ENCODE results near the gene GNG12. TPM values are rescaled to one million over a fixed set of nuclear protein-coding genes. Genes with fewer than 3 reads are reported as not detected.
"Not testable (repeated sequence)": the region's sequence is repeated elsewhere in the genome, so short reads cannot be mapped to it uniquely, and the experiment has no call there.

The GNG12 gene
- total and polyA plus RNA-seq, 2 experiments from 2014 or later = 25.4 to 33.9 TPM

DNA sequence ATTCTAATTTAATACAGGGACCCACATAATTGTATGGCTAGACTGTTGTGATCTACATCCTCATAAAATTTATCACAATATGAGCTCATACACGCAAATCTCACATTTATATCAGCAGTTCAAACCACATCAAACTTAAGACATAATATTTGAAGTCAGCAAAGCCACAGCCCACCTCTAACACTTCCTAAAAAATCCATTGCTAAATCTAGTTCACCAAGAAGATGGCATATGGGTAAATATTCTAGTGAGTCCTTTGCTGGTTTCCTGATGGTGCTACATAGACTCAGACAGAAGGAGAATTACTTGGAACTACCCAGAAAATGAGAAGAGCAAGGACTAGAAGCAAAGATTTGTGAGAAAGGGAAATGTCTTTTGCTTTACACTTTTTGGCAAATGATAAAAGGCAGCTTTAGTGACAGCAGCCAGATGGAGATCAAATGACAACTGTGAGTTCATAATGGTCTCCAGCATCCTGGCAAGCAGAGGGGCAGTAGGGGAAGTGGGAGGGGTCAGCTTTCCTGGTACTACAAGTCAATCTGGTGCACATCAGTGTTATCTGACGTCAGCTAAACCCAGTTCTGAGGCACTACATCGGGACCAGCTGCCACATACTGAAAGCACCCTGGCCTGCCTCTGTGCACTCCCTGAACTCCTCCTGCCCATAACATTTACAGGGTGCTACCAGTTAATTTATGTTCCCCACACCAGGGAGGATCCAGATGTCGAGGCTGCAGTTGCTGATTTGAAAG, 158.8 kb downstream of the GNG12 start:
- H3K27ac ChIP-seq = no peak overlapping the region
- TF ChIP-seq, protein P1, sequence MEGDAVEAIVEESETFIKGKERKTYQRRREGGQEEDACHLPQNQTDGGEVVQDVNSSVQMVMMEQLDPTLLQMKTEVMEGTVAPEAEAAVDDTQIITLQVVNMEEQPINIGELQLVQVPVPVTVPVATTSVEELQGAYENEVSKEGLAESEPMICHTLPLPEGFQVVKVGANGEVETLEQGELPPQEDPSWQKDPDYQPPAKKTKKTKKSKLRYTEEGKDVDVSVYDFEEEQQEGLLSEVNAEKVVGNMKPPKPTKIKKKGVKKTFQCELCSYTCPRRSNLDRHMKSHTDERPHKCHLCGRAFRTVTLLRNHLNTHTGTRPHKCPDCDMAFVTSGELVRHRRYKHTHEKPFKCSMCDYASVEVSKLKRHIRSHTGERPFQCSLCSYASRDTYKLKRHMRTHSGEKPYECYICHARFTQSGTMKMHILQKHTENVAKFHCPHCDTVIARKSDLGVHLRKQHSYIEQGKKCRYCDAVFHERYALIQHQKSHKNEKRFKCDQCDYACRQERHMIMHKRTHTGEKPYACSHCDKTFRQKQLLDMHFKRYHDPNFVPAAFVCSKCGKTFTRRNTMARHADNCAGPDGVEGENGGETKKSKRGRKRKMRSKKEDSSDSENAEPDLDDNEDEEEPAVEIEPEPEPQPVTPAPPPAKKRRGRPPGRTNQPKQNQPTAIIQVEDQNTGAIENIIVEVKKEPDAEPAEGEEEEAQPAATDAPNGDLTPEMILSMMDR (IDR thresholded peaks at IDR 0.05; ENCODE audit: low read depth, low read length) = no peak
- H3K9me3 ChIP-seq (ENCODE audit: low read depth) = no peaks in the 10 kb centered on the region
- no peak overlapping the region for H3K4me3 ChIP-seq
- H3K36me3 ChIP-seq = no peaks in the 10 kb centered on the region
- H3K27me3 ChIP-seq = peaks cover 12% of the 10 kb centered on the region
- H3K4me1 ChIP-seq (ENCODE audit: low read depth) = no peaks in the 10 kb centered on the region
- DNase-seq (ENCODE audit: low read depth in 1 of 2, low spot score in 1 of 2) = peak in 1 of 2 donors; percentile 67

DNA sequence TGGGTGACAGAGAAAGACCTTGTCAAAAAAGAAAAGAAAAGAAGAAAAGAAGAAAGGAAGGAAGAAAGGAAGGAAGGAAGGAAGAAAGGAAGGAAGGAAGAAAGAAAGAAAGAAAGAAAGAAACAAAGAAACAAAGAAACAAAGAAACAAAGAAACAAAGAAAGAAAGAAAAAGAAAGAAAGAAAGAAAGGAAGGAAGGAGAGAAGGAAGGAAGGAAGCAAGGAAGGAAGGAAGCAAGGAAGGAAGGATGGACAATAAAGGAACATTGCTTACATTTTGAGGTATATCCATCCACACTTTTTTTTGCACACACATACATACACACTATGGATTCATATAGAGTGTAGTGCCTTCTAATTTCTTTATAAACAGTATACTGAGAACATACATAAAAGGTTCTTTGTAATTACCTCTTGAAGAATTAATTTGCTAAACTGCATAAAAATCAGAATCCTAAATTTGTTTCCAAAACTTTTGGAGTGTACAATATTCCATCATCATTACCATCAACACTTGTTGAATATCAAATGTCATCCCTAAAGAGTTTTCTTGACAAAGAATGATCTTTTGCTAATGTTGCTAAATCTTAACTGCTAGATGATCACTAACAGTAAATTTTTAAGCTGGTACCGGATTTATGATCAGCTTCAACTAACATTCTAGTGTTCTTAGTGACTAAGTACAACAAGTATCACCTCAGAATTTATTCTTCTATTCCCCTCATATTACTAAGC, 159.6 kb downstream of the GNG12 start:
- Histone ChIP-seq H3K27me3 (peaks cover 12% of the 10 kb centered on the region), H3K9me3 (ENCODE audit: low read depth) (no peaks in the 10 kb centered on the region), H3K36me3 (no peaks in the 10 kb centered on the region), H3K4me3 (no peak overlapping the region), H3K4me1 (ENCODE audit: low read depth) (no peaks in the 10 kb centered on the region), H3K27ac (no peak overlapping the region)
- TF ChIP-seq, protein P1 (IDR thresholded peaks at IDR 0.05; ENCODE audit: low read depth, low read length) = no peak
- no peak for DNase-seq (ENCODE audit: low read depth in 1 of 2, low spot score in 1 of 2)

DNA sequence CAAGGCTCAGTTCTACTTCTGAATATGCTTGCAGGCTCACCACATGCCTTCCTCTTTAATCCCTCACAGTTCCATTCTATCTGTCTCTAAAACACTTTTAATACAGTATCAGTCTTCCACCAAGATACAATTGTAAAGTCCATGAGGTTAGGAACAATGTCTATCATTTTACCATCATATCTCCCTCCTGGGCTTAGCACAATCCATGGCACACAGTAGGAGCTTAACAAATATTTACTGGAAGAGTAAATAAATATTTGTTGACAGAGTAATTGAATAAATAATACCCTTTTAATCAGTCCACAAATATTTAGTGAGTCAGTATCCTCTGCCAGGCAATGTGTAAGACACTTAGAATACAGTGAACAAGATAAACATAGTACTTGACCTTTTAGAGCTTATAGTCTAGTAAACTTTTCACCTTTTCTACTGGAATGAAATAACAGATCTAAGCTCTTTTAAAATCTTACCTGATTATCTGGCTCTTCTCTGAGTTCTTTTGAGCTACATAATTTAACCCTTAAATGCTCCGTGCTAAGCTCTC, 160.9 kb downstream of the GNG12 start:
- H3K27ac ChIP-seq = no peak overlapping the region
- H3K4me1 ChIP-seq (ENCODE audit: low read depth) = no peaks in the 10 kb centered on the region
- H3K27me3 ChIP-seq = peaks cover 12% of the 10 kb centered on the region
- no peak for DNase-seq (ENCODE audit: low read depth in 1 of 2, low spot score in 1 of 2)
- H3K9me3 ChIP-seq (ENCODE audit: low read depth) = no peaks in the 10 kb centered on the region
- TF ChIP-seq, protein P1 (IDR thresholded peaks at IDR 0.05; ENCODE audit: low read depth, low read length) = no peak
- no peak overlapping the region for H3K4me3 ChIP-seq
- H3K36me3 ChIP-seq = no peaks in the 10 kb centered on the region

DNA sequence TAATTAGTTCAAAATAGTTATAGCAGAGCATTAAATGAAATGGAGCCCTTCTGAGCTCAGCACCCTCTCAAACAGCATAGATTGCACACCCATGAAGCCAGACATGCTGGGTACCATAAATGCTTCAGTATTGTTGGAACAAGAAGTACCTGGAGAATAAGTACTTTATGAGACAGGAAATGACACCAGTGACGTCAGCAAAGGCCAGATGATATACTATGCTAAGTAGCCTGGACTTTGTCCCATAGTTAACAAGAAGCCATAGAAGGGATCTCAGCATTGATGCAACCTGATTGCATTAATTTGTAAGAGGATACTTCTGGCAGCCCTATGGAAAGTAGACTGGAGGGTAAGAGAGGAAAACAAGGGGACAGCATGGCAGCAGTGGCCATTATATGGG, 164.6 kb downstream of the GNG12 start:
- no peaks in the 10 kb centered on the region for H3K9me3 ChIP-seq (ENCODE audit: low read depth)
- H3K27ac ChIP-seq = no peak overlapping the region
- H3K36me3 ChIP-seq = no peaks in the 10 kb centered on the region
- TF ChIP-seq, protein P1 (IDR thresholded peaks at IDR 0.05; ENCODE audit: low read depth, low read length) = no peak
- peak in 1 of 2 donors; percentile 14 for DNase-seq (ENCODE audit: low read depth in 1 of 2, low spot score in 1 of 2)
- H3K27me3 ChIP-seq = peaks cover 12% of the 10 kb centered on the region
- no peaks in the 10 kb centered on the region for H3K4me1 ChIP-seq (ENCODE audit: low read depth)
- no peak overlapping the region for H3K4me3 ChIP-seq

DNA sequence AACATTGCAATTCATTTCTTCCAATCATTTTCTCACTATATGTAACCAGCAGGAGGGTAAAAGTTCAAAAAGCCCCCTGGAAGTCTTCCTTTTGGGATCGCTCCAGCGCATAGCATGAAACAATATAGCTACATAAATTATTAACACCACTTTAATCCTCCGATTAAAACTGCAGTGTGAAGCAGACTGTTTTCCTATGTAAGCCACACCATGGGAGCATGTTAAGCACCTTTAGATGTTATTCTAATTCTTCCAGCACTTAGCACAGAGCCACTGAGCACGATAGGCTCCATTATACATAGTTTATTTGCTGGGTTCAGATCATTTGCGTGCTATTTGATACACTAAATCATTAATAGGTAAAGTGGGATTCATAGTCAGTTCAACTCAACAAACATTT, 166.6 kb downstream of the GNG12 start:
- no peak for DNase-seq (ENCODE audit: low read depth in 1 of 2, low spot score in 1 of 2)
- Histone ChIP-seq H3K4me1 (ENCODE audit: low read depth) (no peaks in the 10 kb centered on the region), H3K27me3 (peaks cover 12% of the 10 kb centered on the region), H3K4me3 (no peak overlapping the region), H3K36me3 (no peaks in the 10 kb centered on the region), H3K9me3 (ENCODE audit: low read depth) (no peaks in the 10 kb centered on the region), H3K27ac (no peak overlapping the region)
- TF ChIP-seq, protein P1 (IDR thresholded peaks at IDR 0.05; ENCODE audit: low read depth, low read length) = no peak

DNA sequence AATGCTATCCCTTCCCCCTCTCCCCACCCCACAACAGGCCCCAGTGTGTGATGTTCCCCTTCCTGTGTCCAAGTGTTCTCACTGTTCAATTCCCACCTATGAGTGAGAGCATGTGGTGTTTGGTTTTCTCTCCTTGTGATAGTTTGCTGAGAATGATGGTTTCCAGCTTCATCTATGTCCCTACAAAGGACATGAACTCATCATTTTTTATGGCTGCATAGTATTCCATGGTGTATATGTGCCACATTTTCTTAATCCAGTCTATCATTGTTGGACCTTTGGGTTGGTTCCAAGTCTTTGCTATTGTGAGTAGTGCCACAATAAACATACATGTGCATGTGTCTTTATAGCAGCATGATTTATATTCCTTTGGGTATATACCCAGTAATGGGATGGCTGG, 168.0 kb downstream of the GNG12 start:
- H3K36me3 ChIP-seq; H3K9me3 ChIP-seq (ENCODE audit: low read depth); H3K27me3 ChIP-seq; H3K4me1 ChIP-seq (ENCODE audit: low read depth); H3K4me3 ChIP-seq; DNase-seq (ENCODE audit: low read depth in 1 of 2, low spot score in 1 of 2); H3K27ac ChIP-seq: not testable (repeated sequence)

Data from cardiac muscle cell (in vitro differentiated cells and primary cell).